ENCODE measurements around the gene DKK2. TPM values are rescaled to one million over a fixed set of nuclear protein-coding genes. Genes with fewer than 3 reads are reported as not detected.

The DKK2 gene
- total and polyA plus RNA-seq, 2 experiments from 2014 or later = 3.2 to 4.3 TPM

DNA sequence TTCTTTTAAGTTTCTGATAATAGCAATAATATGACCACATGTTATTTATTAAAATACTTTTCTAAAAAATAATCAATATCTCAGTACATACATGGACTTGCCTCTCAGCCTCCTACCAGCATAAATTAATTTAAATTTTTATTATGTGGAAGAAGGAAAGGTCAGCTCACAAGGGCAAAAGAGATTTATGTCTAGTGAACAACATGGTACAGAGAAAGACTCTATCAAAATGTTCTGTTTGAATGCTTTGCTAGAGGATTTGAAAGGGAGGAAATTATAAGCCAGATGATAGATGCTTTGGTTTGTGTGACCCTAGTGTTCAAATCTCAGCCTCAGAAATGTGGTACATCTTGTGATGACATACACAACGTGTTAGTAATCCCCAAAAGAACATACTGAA, 94.3 kb downstream of the DKK2 start:
- Histone ChIP-seq H4K20me1 (ENCODE audit: insufficient read depth) (no peaks in the 10 kb centered on the region), H2AFZ (no peak overlapping the region), H3K9me2 (ENCODE audit: insufficient read depth) (no peaks in the 10 kb centered on the region), H3K9ac (no peak overlapping the region), H3F3A (ENCODE audit: insufficient read depth) (no peaks in the 10 kb centered on the region), H3K4me1 (ENCODE audit: insufficient read depth) (no peaks in the 10 kb centered on the region), H3K4me2 (ENCODE audit: unreplicated experiment) (no peak overlapping the region), H3K4me3 (no peak overlapping the region), H3K27ac (no peak overlapping the region), H3K36me3 (ENCODE audit: low read depth) (no peaks in the 10 kb centered on the region), H3K27me3 (replicated peaks; ENCODE audit: insufficient read depth) (no peaks in the 10 kb centered on the region), H3K79me2 (ENCODE audit: insufficient read depth) (no peaks in the 10 kb centered on the region), H3K9me3 (ENCODE audit: low read depth) (no peaks in the 10 kb centered on the region)
- 17% methylated on average over 1 of the region's 1 CpG for WGBS, 2 experiments (ENCODE audit: low coverage in 1 of 2, low lambda C conversion rate in 2 of 2, missing lambda C conversion rate in 2 of 2)
- DNase-seq = no peak
- TF ChIP-seq EZH2phosphoT487 (IDR thresholded peaks at IDR 0.05; ENCODE audit: insufficient read depth, low read depth) (no peak), EZH2 (IDR thresholded peaks at IDR 0.05; ENCODE audit: insufficient read depth, poor library complexity, severe bottlenecking) (no peak)
- in situ Hi-C loops (cut with MboI) = no loop called here

DNA sequence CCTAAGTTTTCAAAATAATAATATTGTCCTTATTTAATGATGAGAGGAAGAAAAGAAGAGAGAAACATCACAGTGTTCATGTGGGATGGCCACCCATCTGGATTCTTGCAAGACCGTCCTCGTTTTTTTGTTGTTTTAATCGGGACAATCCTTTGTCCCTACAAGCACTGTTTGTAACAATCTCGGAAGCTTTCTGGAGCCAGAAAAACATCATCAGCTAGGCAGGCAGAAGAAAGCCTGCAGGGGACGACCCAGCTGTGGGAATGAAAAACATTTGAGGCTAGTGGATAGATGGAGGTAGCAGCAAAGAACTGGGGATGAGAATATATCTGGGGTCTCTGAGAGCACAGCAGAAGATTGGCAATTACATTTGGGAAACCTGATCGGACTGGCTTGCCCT, 105.6 kb downstream of the DKK2 start:
- Histone ChIP-seq H3K4me1 (ENCODE audit: insufficient read depth) (no peaks in the 10 kb centered on the region), H3K36me3 (ENCODE audit: low read depth) (no peaks in the 10 kb centered on the region), H3F3A (ENCODE audit: insufficient read depth) (no peaks in the 10 kb centered on the region), H2AFZ (0 out of 2 replicates have a peak overlapping the region, but pooled peaks have one; percentile 3), H3K4me2 (ENCODE audit: unreplicated experiment) (no peak overlapping the region), H3K4me3 (no peak overlapping the region), H3K27me3 (replicated peaks; ENCODE audit: insufficient read depth) (no peaks in the 10 kb centered on the region), H4K20me1 (ENCODE audit: insufficient read depth) (no peaks in the 10 kb centered on the region), H3K9me3 (ENCODE audit: low read depth) (no peaks in the 10 kb centered on the region), H3K79me2 (ENCODE audit: insufficient read depth) (no peaks in the 10 kb centered on the region), H3K27ac (no peak overlapping the region), H3K9ac (no peak overlapping the region), H3K9me2 (ENCODE audit: insufficient read depth) (no peaks in the 10 kb centered on the region)
- DNase-seq = no peak
- in situ Hi-C loops (cut with MboI) = no loop called here
- 17 to 20% methylated on average over 6 of the region's 6 CpGs for WGBS, 2 experiments (ENCODE audit: low coverage in 1 of 2, low lambda C conversion rate in 2 of 2, missing lambda C conversion rate in 2 of 2)
- TF ChIP-seq EZH2 (IDR thresholded peaks at IDR 0.05; ENCODE audit: insufficient read depth, poor library complexity, severe bottlenecking) (no peak), EZH2phosphoT487 (IDR thresholded peaks at IDR 0.05; ENCODE audit: insufficient read depth, low read depth) (no peak)

DNA sequence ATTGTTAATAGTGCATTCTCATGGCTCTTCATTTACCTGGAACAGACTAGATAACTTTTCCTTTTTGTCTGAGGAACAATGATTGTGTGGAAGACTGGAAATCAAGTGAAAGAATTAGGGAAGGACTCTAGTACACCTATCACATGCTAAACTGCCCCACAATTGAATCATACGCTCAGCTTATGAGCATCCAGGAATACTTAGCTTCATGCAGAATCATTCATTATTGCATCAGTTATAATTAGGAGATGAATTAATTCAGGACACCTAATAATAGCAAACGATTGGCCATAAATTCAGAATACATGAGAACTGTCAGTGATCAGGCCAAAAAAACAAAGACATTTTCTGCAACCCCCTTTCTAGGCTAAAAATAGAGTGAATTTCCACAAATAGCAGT, 106.9 kb downstream of the DKK2 start:
- no peak overlapping the region for H3K27ac ChIP-seq
- no peaks in the 10 kb centered on the region for H3K27me3 ChIP-seq (replicated peaks; ENCODE audit: insufficient read depth)
- no peak overlapping the region for H3K9ac ChIP-seq
- no peaks in the 10 kb centered on the region for H3K36me3 ChIP-seq (ENCODE audit: low read depth)
- no peaks in the 10 kb centered on the region for H3F3A ChIP-seq (ENCODE audit: insufficient read depth)
- DNase-seq = no peak
- H3K79me2 ChIP-seq (ENCODE audit: insufficient read depth) = no peaks in the 10 kb centered on the region
- no peaks in the 10 kb centered on the region for H3K4me1 ChIP-seq (ENCODE audit: insufficient read depth)
- no peaks in the 10 kb centered on the region for H3K9me3 ChIP-seq (ENCODE audit: low read depth)
- in situ Hi-C loops (cut with MboI) = no loop called here
- H3K4me2 ChIP-seq (ENCODE audit: unreplicated experiment) = no peak overlapping the region
- H4K20me1 ChIP-seq (ENCODE audit: insufficient read depth) = no peaks in the 10 kb centered on the region
- 66 to 67% methylated on average over 2 of the region's 2 CpGs for WGBS, 2 experiments (ENCODE audit: low coverage in 1 of 2, low lambda C conversion rate in 2 of 2, missing lambda C conversion rate in 2 of 2)
- TF ChIP-seq EZH2 (IDR thresholded peaks at IDR 0.05; ENCODE audit: insufficient read depth, poor library complexity, severe bottlenecking) = no peak
- TF ChIP-seq EZH2phosphoT487 (IDR thresholded peaks at IDR 0.05; ENCODE audit: insufficient read depth, low read depth) = no peak
- no peaks in the 10 kb centered on the region for H3K9me2 ChIP-seq (ENCODE audit: insufficient read depth)
- no peak overlapping the region for H2AFZ ChIP-seq
- H3K4me3 ChIP-seq = no peak overlapping the region

DNA sequence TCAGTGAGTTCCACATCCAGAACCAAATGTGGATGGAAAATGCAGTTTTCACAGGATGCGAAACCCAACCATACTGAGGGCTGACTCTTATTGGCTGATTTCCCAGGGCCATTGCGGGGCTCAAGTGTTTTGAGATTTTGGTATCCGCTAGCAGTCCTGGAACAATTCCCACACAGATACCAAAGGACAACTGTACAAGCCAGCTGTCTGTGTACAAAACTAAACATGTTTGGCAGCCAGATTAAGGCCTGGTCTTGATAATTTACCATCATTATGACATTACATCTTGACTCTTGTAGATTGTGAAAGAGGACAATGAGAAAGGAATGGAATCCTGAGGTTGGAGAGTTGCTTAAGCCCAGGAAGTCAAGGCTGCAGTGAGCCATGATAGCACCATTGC, 121.9 kb downstream of the DKK2 start:
- Histone ChIP-seq H3K9me3 (ENCODE audit: low read depth) (no peaks in the 10 kb centered on the region), H3K9ac (no peak overlapping the region), H4K20me1 (ENCODE audit: insufficient read depth) (no peaks in the 10 kb centered on the region), H3K4me2 (ENCODE audit: unreplicated experiment) (no peak overlapping the region), H3K4me3 (no peak overlapping the region), H2AFZ (no peak overlapping the region), H3K36me3 (ENCODE audit: low read depth) (no peaks in the 10 kb centered on the region), H3K27ac (no peak overlapping the region), H3K9me2 (ENCODE audit: insufficient read depth) (no peaks in the 10 kb centered on the region), H3F3A (ENCODE audit: insufficient read depth) (no peaks in the 10 kb centered on the region), H3K79me2 (ENCODE audit: insufficient read depth) (no peaks in the 10 kb centered on the region), H3K27me3 (replicated peaks; ENCODE audit: insufficient read depth) (no peaks in the 10 kb centered on the region), H3K4me1 (ENCODE audit: insufficient read depth) (no peaks in the 10 kb centered on the region)
- DNase-seq = peak; percentile 5
- 54 to 62% methylated on average over 3 of the region's 3 CpGs for WGBS, 2 experiments (ENCODE audit: low coverage in 1 of 2, low lambda C conversion rate in 2 of 2, missing lambda C conversion rate in 2 of 2)
- no peak for TF ChIP-seq EZH2 (IDR thresholded peaks at IDR 0.05; ENCODE audit: insufficient read depth, poor library complexity, severe bottlenecking)
- in situ Hi-C loops (cut with MboI) = no loop called here
